Esophagus (tissue), 2 donors: ENCODE results near the gene POPDC3. TPM values are rescaled to one million over a fixed set of nuclear protein-coding genes. Genes with fewer than 3 reads are reported as not detected.
"Not testable (repeated sequence)": the region's sequence is repeated elsewhere in the genome, so short reads cannot be mapped to it uniquely, and the experiment has no call there.

Experiments
- H3K27ac ChIP-seq, 2 donors: one replicate each; pipeline ENCODE4 v1.5.1; 2013; ENCODE audit warnings: low read depth in 2 of 2, mild to moderate bottlenecking in 2 of 2, inconsistent platforms in 1 of 2, low read length in 1 of 2, moderate library complexity in 1 of 2
- H3K27me3 ChIP-seq, 2 donors: one replicate each; pipeline ENCODE4 v1.6.1; 2013; ENCODE audit warnings: low read length in 2 of 2, control low read depth in 1 of 2, mild to moderate bottlenecking in 1 of 2; ENCODE audit not compliant: insufficient read depth in 2 of 2, control insufficient read depth in 1 of 2
- H3K36me3 ChIP-seq, 2 donors: one replicate each; pipeline ENCODE4 v1.6.1; 2013; ENCODE audit warnings: low read length in 1 of 2; ENCODE audit not compliant: control insufficient read depth in 2 of 2, insufficient read depth in 2 of 2
- H3K4me1 ChIP-seq, 2 donors: one replicate each; pipeline ENCODE4 v1.6.1; 2013; ENCODE audit warnings: low read length in 1 of 2; ENCODE audit not compliant: control insufficient read depth in 2 of 2, insufficient read depth in 2 of 2
- H3K4me3 ChIP-seq, 2 donors: one replicate each; pipeline ENCODE4 v1.5.1; 2013; ENCODE audit warnings: low read length in 2 of 2, mild to moderate bottlenecking in 2 of 2, low read depth in 1 of 2, moderate library complexity in 1 of 2
- H3K9me3 ChIP-seq, 2 donors: one replicate each; pipeline ENCODE4 v1.6.1; 2013; ENCODE audit warnings: mild to moderate bottlenecking in 2 of 2, low read depth in 1 of 2, low read length in 1 of 2, moderate library complexity in 1 of 2; ENCODE audit not compliant: control insufficient read depth in 2 of 2, insufficient read depth in 1 of 2
- WGBS, 2 donors: extraction: QIAGEN DNeasy Blood & Tissue Kit; methylation state at CpG; one replicate each; pipeline ENCODE4 v1.1.7; 2013; 5-methylcytosine and 5-hydroxymethylcytosine counted together
- polyA plus RNA-seq, 2 donors: library from polyadenylated mRNA; stranded (reverse); fragments of 200-250 nt; gene quantifications; one replicate each; pipeline ENCODE4 v1.2.3, GENCODE V29; 2013
- donor health status: healthy with polysubstance abuse.
- donor health status: Bipolar disorder and iron deficiency.

POPDC3 gene
- polyA plus RNA-seq, 2 donors, result 0.24 TPM; not detected in 1

DNA sequence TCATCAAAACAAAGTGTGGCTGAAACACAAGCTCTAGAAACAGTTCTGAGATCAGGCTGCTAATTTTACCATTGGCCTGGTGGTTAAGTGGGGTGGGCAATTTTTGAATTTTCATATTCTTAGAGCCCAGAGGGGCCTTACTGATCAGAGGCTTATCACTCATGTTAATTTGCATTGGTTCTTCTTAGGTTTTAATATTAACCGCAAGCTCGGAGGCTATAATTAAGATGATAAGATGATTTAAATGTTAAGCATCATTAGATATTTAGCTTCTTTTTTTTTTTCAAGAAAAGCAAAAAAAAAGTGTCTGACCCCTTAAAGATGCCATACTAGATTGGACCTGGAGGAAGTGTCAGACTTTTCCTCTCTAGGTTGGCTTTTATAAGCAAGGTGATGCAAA is 8.4 kb upstream of the POPDC3 start:
- Histone ChIP-seq H3K27me3 (no peaks in the 10 kb centered on the region), H3K36me3 (no peaks in the 10 kb centered on the region), H3K4me3 (no peak overlapping the region), H3K27ac (no peak overlapping the region), H3K9me3 (no peaks in the 10 kb centered on the region), H3K4me1 (no peaks in the 10 kb centered on the region)
- WGBS, 2 donors, result 94 to 97% methylated on average over 2 of the region's 2 CpGs

DNA sequence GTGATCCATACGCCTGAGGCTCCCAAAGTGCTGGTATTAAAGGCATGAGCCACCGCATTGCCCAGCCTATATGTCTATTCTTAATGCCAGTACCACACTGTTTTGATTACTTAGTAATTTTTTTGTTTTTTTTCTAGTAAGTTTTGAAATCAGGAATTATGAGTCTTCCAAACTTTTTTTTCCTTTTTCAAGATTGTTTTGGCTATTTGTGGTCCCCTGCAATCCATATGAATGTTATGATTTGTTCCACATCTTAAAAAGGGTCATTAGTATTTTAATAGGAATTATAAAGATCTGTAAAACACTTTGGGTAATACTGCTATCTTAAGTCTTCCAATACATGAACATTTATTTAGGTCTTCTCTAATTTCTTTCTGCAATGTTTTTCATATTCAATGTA is 6.8 kb upstream of the POPDC3 start:
- Histone ChIP-seq H3K9me3 (no peaks in the 10 kb centered on the region), H3K27me3 (no peaks in the 10 kb centered on the region), H3K4me1 (no peaks in the 10 kb centered on the region), H3K36me3 (no peaks in the 10 kb centered on the region), H3K27ac (no peak overlapping the region), H3K4me3 (no peak overlapping the region)
- WGBS, 2 donors, result 82 to 95% methylated on average over 2 of the region's 2 CpGs

DNA sequence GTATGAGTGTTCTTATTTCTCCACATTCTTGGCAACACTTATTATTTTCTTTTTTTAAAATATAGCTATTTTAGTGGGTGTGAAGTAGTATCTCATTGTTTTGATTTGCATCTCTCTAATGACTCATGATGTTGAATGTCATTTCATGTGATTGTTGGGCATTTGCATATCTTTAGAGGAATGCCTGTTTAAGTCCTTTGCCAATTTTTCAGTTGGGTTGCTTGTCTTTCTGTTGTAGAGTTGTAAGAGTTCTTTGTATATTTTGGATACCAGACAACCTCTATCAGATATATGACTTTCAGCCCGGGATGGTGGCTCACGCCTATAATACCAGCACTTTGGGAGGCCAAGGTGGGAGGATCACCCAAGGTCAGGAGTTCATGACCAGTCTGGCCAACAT is 5.1 kb upstream of the POPDC3 start:
- Histone ChIP-seq H3K27me3 (no peaks in the 10 kb centered on the region), H3K9me3 (no peaks in the 10 kb centered on the region), H3K36me3 (no peaks in the 10 kb centered on the region), H3K4me1 (no peaks in the 10 kb centered on the region), H3K4me3 (no peak overlapping the region), H3K27ac (no peak overlapping the region)
- 85 to 86% methylated on average over 2 of the region's 2 CpGs for WGBS, 2 donors

DNA sequence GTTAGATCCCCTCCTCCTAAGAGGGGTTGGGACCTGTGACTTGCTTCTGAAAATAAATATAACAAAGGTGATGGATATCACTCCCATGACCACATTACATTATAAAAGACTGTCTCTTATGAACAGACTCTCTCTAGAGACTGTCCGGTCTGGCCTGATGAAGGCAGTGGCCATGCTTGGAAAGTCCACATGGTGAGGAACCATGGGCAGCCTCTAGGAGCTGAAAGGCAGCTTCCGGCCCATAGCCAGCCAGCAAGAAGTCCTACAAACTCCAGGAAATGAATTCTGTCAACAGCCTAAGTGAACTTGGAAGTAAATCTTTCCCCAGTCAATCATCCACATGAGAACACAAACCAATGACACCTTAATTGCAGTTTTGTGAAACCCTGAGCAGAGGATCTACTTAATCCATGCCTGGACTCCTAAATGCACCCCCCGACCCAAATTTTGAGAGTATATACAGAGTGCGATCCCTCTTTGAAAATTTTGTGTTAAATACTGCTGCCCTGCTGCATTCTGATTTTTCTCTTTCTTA is 2.2 kb upstream of the POPDC3 start:
- Histone ChIP-seq H3K9me3 (no peaks in the 10 kb centered on the region), H3K27ac (no peak overlapping the region), H3K4me3 (no peak overlapping the region), H3K4me1 (no peaks in the 10 kb centered on the region), H3K27me3 (peaks cover 0 to 8% of the 10 kb centered on the region in 2 donors), H3K36me3 (no peaks in the 10 kb centered on the region)
- WGBS, 2 donors, result 86 to 89% methylated on average over 4 of the region's 4 CpGs

DNA sequence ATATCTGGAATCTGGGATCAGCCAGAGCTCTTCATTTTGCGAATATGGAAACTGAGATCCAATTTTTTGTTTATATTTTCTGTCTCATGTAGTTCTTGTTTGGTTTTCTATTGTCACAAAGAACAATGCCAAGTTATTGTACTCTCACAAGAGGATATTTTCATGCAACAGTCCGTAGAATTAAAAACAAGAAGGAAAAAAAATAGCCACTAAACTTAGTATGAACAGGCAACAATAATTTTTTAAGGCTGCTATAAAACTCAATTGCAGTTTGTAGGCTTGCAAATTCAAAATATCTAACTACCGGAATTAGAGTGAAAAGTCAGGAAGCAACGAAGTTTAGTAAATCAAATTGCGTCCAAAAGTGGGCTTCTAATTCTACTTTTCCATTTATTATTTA is 1.2 kb downstream of the POPDC3 start:
- Histone ChIP-seq H3K9me3 (peaks cover 0 to 4% of the 10 kb centered on the region in 2 donors), H3K4me1 (no peaks in the 10 kb centered on the region), H3K4me3 (no peak overlapping the region), H3K27ac (no peak overlapping the region), H3K36me3 (no peaks in the 10 kb centered on the region), H3K27me3 (peaks cover 0 to 8% of the 10 kb centered on the region in 2 donors)
- WGBS, 2 donors, result 66 to 70% methylated on average over 5 of the region's 5 CpGs

DNA sequence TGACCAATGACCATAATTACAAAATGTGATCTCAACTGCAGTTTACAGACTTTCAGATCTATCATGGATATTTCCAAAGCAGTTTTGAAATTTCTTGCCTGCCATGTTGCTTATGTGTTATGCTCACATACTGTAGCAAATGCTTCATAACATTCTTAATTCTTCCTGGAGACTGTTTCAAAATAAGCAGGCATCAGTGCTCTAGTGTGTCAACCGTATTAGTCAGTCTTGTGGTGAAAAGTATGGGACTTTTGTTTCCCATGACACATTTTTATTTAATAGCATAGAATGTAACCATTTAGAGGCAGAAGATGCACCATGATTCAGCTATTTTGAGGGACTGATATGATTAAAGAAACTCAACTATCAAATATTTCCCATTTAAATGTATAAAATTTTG is 1.7 kb downstream of the POPDC3 start:
- H3K36me3 ChIP-seq, result no peaks in the 10 kb centered on the region
- peaks cover 0 to 4% of the 10 kb centered on the region in 2 donors for H3K9me3 ChIP-seq
- H3K27ac ChIP-seq, result no peak overlapping the region
- H3K4me1 ChIP-seq, result no peaks in the 10 kb centered on the region
- WGBS, 2 donors, result 50 to 55% methylated on average over 1 of the region's 1 CpG
- H3K27me3 ChIP-seq, result peaks cover 0 to 8% of the 10 kb centered on the region in 2 donors
- no peak overlapping the region for H3K4me3 ChIP-seq

DNA sequence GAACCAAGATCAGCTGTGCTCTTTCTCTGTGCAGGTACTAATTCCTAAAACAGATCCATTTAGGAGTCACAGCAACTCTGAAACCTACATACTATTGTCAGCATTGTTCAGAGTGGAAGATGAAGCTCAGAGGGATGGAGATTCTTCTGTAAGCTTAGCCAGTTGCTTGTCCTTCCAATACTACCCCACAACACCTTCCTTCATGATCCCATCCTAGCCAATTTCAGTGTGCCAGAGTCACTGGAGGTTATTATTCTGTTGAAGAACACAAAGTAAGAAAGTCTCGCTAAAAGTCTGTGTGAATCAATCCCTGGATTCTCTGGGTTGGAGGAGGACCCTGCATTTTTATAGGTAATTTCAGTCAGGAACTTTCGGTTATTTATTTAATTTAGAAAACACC is 2.3 kb downstream of the POPDC3 start:
- WGBS, 2 donors, result 97 to 98% methylated on average over 2 of the region's 2 CpGs
- no peaks in the 10 kb centered on the region for H3K36me3 ChIP-seq
- H3K9me3 ChIP-seq, result peaks cover 0 to 4% of the 10 kb centered on the region in 2 donors
- no peak overlapping the region for H3K27ac ChIP-seq
- no peak overlapping the region for H3K4me3 ChIP-seq
- no peaks in the 10 kb centered on the region for H3K4me1 ChIP-seq
- H3K27me3 ChIP-seq, result peaks cover 0 to 8% of the 10 kb centered on the region in 2 donors

- no peak overlapping the region for H3K27ac ChIP-seq
- no peaks in the 10 kb centered on the region for H3K4me1 ChIP-seq
- H3K4me3 ChIP-seq, result no peak overlapping the region
- H3K9me3 ChIP-seq, result peaks cover 0 to 4% of the 10 kb centered on the region in 2 donors
- whole genome bisulfite sequencing, 2 donors, result 77 to 88% methylated on average over 6 of the region's 6 CpGs
- peaks cover 0 to 7% of the 10 kb centered on the region in 2 donors for H3K27me3 ChIP-seq
- H3K36me3 ChIP-seq, result no peaks in the 10 kb centered on the region
These were observed 5.3 kb downstream of the POPDC3 start for GRCh38 chr6:105174512-105174911.

DNA sequence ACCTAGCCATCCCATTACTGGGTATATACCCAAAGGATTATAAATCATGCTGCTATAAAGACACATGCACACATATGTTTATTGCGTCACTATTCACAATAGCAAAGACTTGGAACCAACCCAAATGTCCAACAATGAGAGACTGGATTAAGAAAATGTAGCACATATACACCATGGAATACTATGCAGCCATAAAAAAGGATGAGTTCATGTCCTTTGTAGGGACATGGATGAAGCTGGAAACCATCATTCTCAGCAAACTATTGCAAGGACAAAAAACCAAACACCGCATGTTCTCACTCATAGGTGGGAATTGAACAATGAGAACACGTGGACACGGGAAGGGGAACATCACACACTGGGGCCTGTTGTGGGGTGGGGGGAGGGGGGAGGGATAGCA is 7.3 kb downstream of the POPDC3 start:
- 94 to 96% methylated on average over 3 to 4 of the region's 4 CpGs for WGBS, 2 donors
- not testable (repeated sequence) for H3K9me3 ChIP-seq, H3K4me3 ChIP-seq, H3K36me3 ChIP-seq, H3K4me1 ChIP-seq, H3K27me3 ChIP-seq, H3K27ac ChIP-seq

DNA sequence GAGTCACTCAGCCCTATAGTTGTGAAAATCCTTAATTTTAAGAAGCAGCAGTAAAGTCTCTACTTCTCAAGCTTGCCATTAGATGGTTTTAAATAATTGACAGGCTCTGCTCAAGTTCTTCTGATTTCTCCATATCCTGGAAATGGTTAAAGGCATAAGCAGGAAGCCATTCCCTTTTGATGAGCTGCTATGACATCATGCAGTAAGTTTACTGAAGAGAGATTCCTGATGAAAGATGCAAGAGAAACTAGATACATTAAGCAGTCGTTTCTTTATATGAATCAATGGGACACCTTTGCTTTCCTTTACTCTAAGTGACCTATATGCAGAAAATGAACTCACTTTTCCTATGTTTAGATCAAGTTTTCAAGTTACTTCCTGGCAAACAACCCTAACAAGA is 9.8 kb downstream of the POPDC3 start:
- WGBS, 2 donors, result 2 to 3% methylated on average over 1 of the region's 1 CpG
- Histone ChIP-seq H3K27ac (no peak overlapping the region), H3K27me3 (no peaks in the 10 kb centered on the region), H3K4me3 (no peak overlapping the region), H3K9me3 (no peaks in the 10 kb centered on the region), H3K4me1 (no peaks in the 10 kb centered on the region), H3K36me3 (no peaks in the 10 kb centered on the region)
